H1 (cell line): ENCODE data around the gene NXN. TPM values are rescaled to one million over a fixed set of nuclear protein-coding genes. Genes with fewer than 3 reads are reported as not detected.

Experiments used
- CTCF ChIA-PET: fragments of 300-600 bp; sonication (Branson Sonifier 250); formaldehyde crosslinking; loops from one replicate; lab custom pipeline; 2021; ENCODE audit not compliant: partially characterized antibody; lab: Charles Lee
- POLR2A ChIA-PET: fragments of 300-600 bp; sonication (Branson Sonifier 250); formaldehyde crosslinking; loops from one replicate; lab custom pipeline; 2021; ENCODE audit warnings: inconsistent platforms; ENCODE audit not compliant: partially characterized antibody; lab: Charles Lee
- DNase-seq, 2 experiments: peaks; one replicate each; pipeline versions ENCODE4 v3.0.0 to v3.0.0-alpha.2; 2010 to 2022; ENCODE audit warnings: low spot score in 2 of 2, low read depth in 1 of 2, mixed read lengths in 1 of 2
- FAIRE-seq: peaks from 2 replicates; lab custom pipeline; 2011; peaks lifted over from hg19 to GRCh38; lab: Jason Lieb, UNC
- H2AFZ ChIP-seq: 2 replicates; pipeline ENCODE4 v1.8.1; 2012; ENCODE audit warnings: low read length, inconsistent platforms
- H2AK5ac ChIP-seq: 2 replicates; pipeline ENCODE4 v1.6.1; 2013; ENCODE audit warnings: low read depth, low read length
- H2BK120ac ChIP-seq: replicated peaks from 2 replicates; pipeline ENCODE3; 2013; ENCODE audit warnings: low read depth, low read length, inconsistent platforms
- H2BK12ac ChIP-seq: 2 replicates; pipeline ENCODE4 v1.6.1; 2013; ENCODE audit warnings: low read depth, low read length
- H2BK15ac ChIP-seq: 2 replicates; pipeline ENCODE4 v1.6.1; 2013; ENCODE audit warnings: low read length
- H2BK20ac ChIP-seq: 2 replicates; pipeline ENCODE4 v1.6.1; 2013; ENCODE audit warnings: low read length
- H2BK5ac ChIP-seq: 2 replicates; pipeline ENCODE4 v1.6.1; 2013; ENCODE audit warnings: low read depth, low read length
- H3K14ac ChIP-seq: 2 replicates; pipeline ENCODE4 v1.6.1; 2013; ENCODE audit warnings: inconsistent platforms; ENCODE audit not compliant: insufficient read length
- H3K18ac ChIP-seq: 2 replicates; pipeline ENCODE4 v1.6.1; 2013; ENCODE audit warnings: low read length; ENCODE audit errors: extremely low read depth
- H3K23ac ChIP-seq: 2 replicates; pipeline ENCODE4 v1.6.1; 2013; ENCODE audit warnings: inconsistent platforms; ENCODE audit not compliant: insufficient read length
- H3K23me2 ChIP-seq: 2 replicates; pipeline ENCODE4 v1.6.1; 2013; ENCODE audit warnings: low read depth, low read length
- H3K27ac ChIP-seq: 2 replicates; pipeline ENCODE4 v1.6.1; 2011; ENCODE audit warnings: low read depth, low read length, inconsistent platforms
- H3K27me3 ChIP-seq, 4 experiments: replicated peaks in 1 of 4; 1 replicate in 1 of 4; 2 replicates in 3 of 4; pipeline versions ENCODE4 v1.6.1 to v1.8.1; 2011 to 2013; ENCODE audit warnings: low read length in 3 of 4, mild to moderate bottlenecking in 3 of 4, inconsistent platforms in 2 of 4, mixed read lengths in 2 of 4, moderate library complexity in 1 of 4; ENCODE audit not compliant: control insufficient read depth in 3 of 4, insufficient read depth in 3 of 4; ENCODE audit errors: extremely low read depth in 1 of 4
- H3K36me3 ChIP-seq, 4 experiments: 2 replicates each; pipeline versions ENCODE4 v1.6.1 to v1.8.1; 2011 to 2013; ENCODE audit warnings: mild to moderate bottlenecking in 4 of 4, low read length in 3 of 4, moderate library complexity in 2 of 4, control low read depth in 1 of 4, inconsistent platforms in 1 of 4; ENCODE audit not compliant: insufficient read depth in 4 of 4, control insufficient read depth in 2 of 4
- H3K4ac ChIP-seq: replicated peaks from 2 replicates; pipeline ENCODE3; 2013; ENCODE audit warnings: low read length, low read depth, mixed read lengths, inconsistent platforms; ENCODE audit not compliant: insufficient read length
- H3K4me1 ChIP-seq, 4 experiments: replicated peaks in 1 of 4; 1 replicate in 1 of 4; 2 replicates in 3 of 4; pipeline versions ENCODE4 v1.6.1 to v1.8.1; 2011 to 2013; ENCODE audit warnings: low read length in 3 of 4, inconsistent platforms in 2 of 4, mixed read lengths in 1 of 4; ENCODE audit not compliant: insufficient read depth in 4 of 4, control insufficient read depth in 3 of 4
- H3K4me2 ChIP-seq, 2 experiments: 2 replicates each; pipeline versions ENCODE4 v1.6.1 to v1.8.1; 2011 to 2013; ENCODE audit warnings: low read depth in 2 of 2, low read length in 2 of 2, control low read depth in 1 of 2, inconsistent platforms in 1 of 2, mild to moderate bottlenecking in 1 of 2; ENCODE audit not compliant: insufficient read depth in 1 of 2
- H3K4me3 ChIP-seq, 4 experiments: fragments of 200-600, 300-600 bp in 1 of 4; sonication (generic), shearing (Covaris generic), sonication (Bioruptor Twin) in 1 of 4; 2 replicates each; pipeline versions ENCODE4 v1.5.1 to v1.8.1; 2011 to 2016; ENCODE audit warnings: low read length in 4 of 4, low read depth in 3 of 4, control low read depth in 2 of 4, inconsistent platforms in 2 of 4, mild to moderate bottlenecking in 2 of 4, mixed read lengths in 1 of 4, moderate library complexity in 1 of 4; ENCODE audit not compliant: insufficient read depth in 2 of 4; ENCODE audit errors: extremely low read depth in 1 of 4
- H3K56ac ChIP-seq: replicated peaks from 2 replicates; pipeline ENCODE3; 2013; ENCODE audit warnings: low read depth, mild to moderate bottlenecking, mixed read lengths, low read length, inconsistent platforms; ENCODE audit not compliant: insufficient read length
- H3K79me1 ChIP-seq: 2 replicates; pipeline ENCODE4 v1.6.1; 2013; ENCODE audit warnings: low read depth, low read length, control low read depth
- H3K79me2 ChIP-seq, 2 experiments: 2 replicates each; pipeline versions ENCODE4 v1.6.1 to v1.8.1; 2012 to 2013; ENCODE audit warnings: low read length in 2 of 2, mild to moderate bottlenecking in 2 of 2, inconsistent platforms in 1 of 2; ENCODE audit not compliant: insufficient read depth in 2 of 2, control insufficient read depth in 1 of 2
- H3K9ac ChIP-seq, 4 experiments: replicated peaks in 1 of 4; 1 replicate in 1 of 4; 2 replicates in 3 of 4; pipeline versions ENCODE4 v1.6.1 to v1.8.1; 2011 to 2013; ENCODE audit warnings: low read depth in 3 of 4, low read length in 3 of 4, control low read depth in 2 of 4, mild to moderate bottlenecking in 2 of 4, moderate library complexity in 2 of 4, inconsistent platforms in 1 of 4; ENCODE audit errors: extremely low read depth in 1 of 4
- H3K9me3 ChIP-seq, 2 experiments: 2 replicates each; pipeline versions ENCODE4 v1.6.1 to v1.8.1; 2012 to 2013; ENCODE audit warnings: mild to moderate bottlenecking in 2 of 2, moderate library complexity in 2 of 2, control low read depth in 1 of 2, inconsistent platforms in 1 of 2, low read depth in 1 of 2, low read length in 1 of 2, mixed read lengths in 1 of 2; ENCODE audit not compliant: insufficient read depth in 2 of 2
- H4K20me1 ChIP-seq, 2 experiments: replicated peaks in 1 of 2; 2 replicates each; pipeline versions ENCODE3 to v1.8.1; 2011 to 2013; ENCODE audit warnings: inconsistent platforms in 2 of 2, low read length in 2 of 2, mild to moderate bottlenecking in 1 of 2; ENCODE audit not compliant: insufficient read depth in 2 of 2, control insufficient read depth in 1 of 2
- H4K5ac ChIP-seq: 2 replicates; pipeline ENCODE4 v1.6.1; 2013; ENCODE audit warnings: low read length, low read depth, mixed read lengths, inconsistent platforms; ENCODE audit not compliant: insufficient read length
- H4K8ac ChIP-seq: 2 replicates; pipeline ENCODE4 v1.8.0; 2013; ENCODE audit warnings: mild to moderate bottlenecking, moderate library complexity, low read length, inconsistent platforms; ENCODE audit not compliant: insufficient read depth; ENCODE audit errors: extremely low read depth
- H4K91ac ChIP-seq: replicated peaks from 2 replicates; pipeline ENCODE3; 2013; ENCODE audit warnings: low read length, mixed read lengths, inconsistent platforms; ENCODE audit not compliant: insufficient read length
- RXRA ChIP-seq: IDR thresholded peaks from 2 replicates; pipeline ENCODE4 v1.6.1; 2011; ENCODE audit warnings: low read depth, mild to moderate bottlenecking, low read length, moderate library complexity; ENCODE audit not compliant: insufficient read depth
- SP4 ChIP-seq: IDR thresholded peaks from 2 replicates; pipeline ENCODE4 v1.6.1; 2012; ENCODE audit warnings: low read length, inconsistent platforms
- TAF1 ChIP-seq: IDR thresholded peaks from 2 replicates; pipeline ENCODE4 v1.6.1; 2011; ENCODE audit warnings: mild to moderate bottlenecking, low read depth, low read length
- TAF7 ChIP-seq: optimal IDR thresholded peaks from 2 replicates; pipeline ENCODE3; 2011; ENCODE audit warnings: low read depth, mild to moderate bottlenecking, inconsistent platforms, low read length, moderate library complexity, borderline replicate concordance
- WGBS, 2 experiments: shearing (Covaris generic) in 1 of 2; methylation state at CpG; one replicate each; pipeline versions ENCODE4 v1.1.6 to v1.1.7; 2013 to 2015; ENCODE audit warnings: low lambda C conversion rate in 2 of 2, mixed read lengths in 2 of 2, inconsistent platforms in 1 of 2, low coverage in 1 of 2, missing lambda C conversion rate in 1 of 2; ENCODE audit not compliant: insufficient replicate concordance in 2 of 2, insufficient coverage in 1 of 2, insufficient read length in 1 of 2; ENCODE audit errors: extremely low coverage in 1 of 2, missing lambda C conversion rate in 1 of 2; 5-methylcytosine and 5-hydroxymethylcytosine counted together
- polyA plus RNA-seq, 7 experiments: library from polyadenylated mRNA; depleted of rRNA in 3 of 7; stranded (reverse) in 5 of 7; unstranded in 2 of 7; fragments of >200 nt in 5 of 7; fragments of 200-250 nt in 2 of 7; gene quantifications; 1 replicate in 5 of 7; 2 replicates in 1 of 7; 4 replicates in 1 of 7; pipeline versions ENCODE4 v1.2.1 to v1.2.3, GENCODE V29; 2011 to 2013; ENCODE audit warnings: missing spikeins in 2 of 7, mixed read lengths in 2 of 7
- total RNA-seq: library from RNA; stranded (reverse); fragmentation: NEBNext Ultra II Directional; extraction: Animal tissue kit (Norgen Biotek cat#: 25700); gene quantifications from 2 replicates; pipeline ENCODE4 v1.2.1, GENCODE V29; 2021

The NXN gene
- total and polyA plus RNA-seq, 2 of the 8 experiments (the other 6 are each of a cell fraction or from before 2014, with no cell fraction given), result 94.1 to 107 TPM

- Histone ChIP-seq H2BK120ac (no peak overlapping the region), H4K8ac (peak overlapping the region; percentile 66; the same call in 1 of the 2 replicates), H3K9ac (no peak overlapping the region), H2AK5ac (no peak overlapping the region), H4K5ac (no peak overlapping the region), H3K4ac (no peak overlapping the region), H2BK20ac (no peak overlapping the region), H2BK15ac (no peak overlapping the region), H2BK12ac (no peak overlapping the region), H3K4me3 (no peak overlapping the region), H3K9me3 (no peaks in the 10 kb centered on the region), H3K79me2 (no peaks in the 10 kb centered on the region), H3K56ac (no peak overlapping the region), H2AFZ (no peak overlapping the region), H3K4me1 (peaks cover 0 to 3% (median 0%) of the 10 kb centered on the region in 4 experiments; a peak in 4 of 7 replicates), H3K79me1 (peaks cover 3% of the 10 kb centered on the region; the same call in 1 of the 2 replicates), H4K91ac (no peak overlapping the region), H2BK5ac (no peak overlapping the region), H3K4me2 (no peak overlapping the region), H3K36me3 (peaks cover 0 to 10% (median under 1%) of the 10 kb centered on the region in 4 experiments; a peak in 3 of 8 replicates), H3K23ac (no peak overlapping the region), H4K20me1 (peaks cover 0 to 3% of the 10 kb centered on the region in 2 experiments), H3K18ac (no peak overlapping the region), H3K23me2 (no peaks in the 10 kb centered on the region), H3K14ac (no peak overlapping the region), H3K27me3 (no peaks in the 10 kb centered on the region), H3K27ac (no peak overlapping the region)
- FAIRE-seq (no peak), DNase-seq (no peak)
- TF ChIP-seq TAF7 (no peak), SP4 (no peak), TAF1 (no peak), RXRA (no peak)
- CTCF ChIA-PET, result interaction anchor here (1.8 to 12.7 kb wide), 2 partner anchors 10 to 49 kb away, joined by 5 to 144 read pairs; no protein-coding TSS in a partner anchor
- POLR2A ChIA-PET, result interaction anchor here (1.2 to 1.8 kb wide), 2 partner anchors 11 to 239 kb away, joined by 3 to 6 read pairs; partner anchors contain the start of gene TIMM22
- 89% methylated on average over 20 of the region's 21 CpGs; no CpG with 5 or more reads in 1 of the 2 experiments for WGBS, 2 experiments
These were observed 28.6 kb upstream of the NXN start for GRCh38 chr17:1008008-1008761.
